PFSK-1 (cell line): ENCODE results near the gene SEMA3E.

Experiments
- POLR2AphosphoS5 ChIP-seq: IDR thresholded peaks from 2 replicates; pipeline ENCODE4 v1.6.1; 2012; ENCODE audit warnings: low read depth, mild to moderate bottlenecking, control low read depth, low read length, moderate library complexity
- REST ChIP-seq, 2 experiments: IDR thresholded peaks; 2 replicates each; pipeline versions ENCODE4 v1.6.1 to v1.8.0; 2011 to 2012; ENCODE audit warnings: low read depth in 2 of 2, low read length in 2 of 2, control low read depth in 1 of 2, inconsistent platforms in 1 of 2, mild to moderate bottlenecking in 1 of 2, moderate library complexity in 1 of 2; ENCODE audit not compliant: insufficient read depth in 1 of 2

DNA sequence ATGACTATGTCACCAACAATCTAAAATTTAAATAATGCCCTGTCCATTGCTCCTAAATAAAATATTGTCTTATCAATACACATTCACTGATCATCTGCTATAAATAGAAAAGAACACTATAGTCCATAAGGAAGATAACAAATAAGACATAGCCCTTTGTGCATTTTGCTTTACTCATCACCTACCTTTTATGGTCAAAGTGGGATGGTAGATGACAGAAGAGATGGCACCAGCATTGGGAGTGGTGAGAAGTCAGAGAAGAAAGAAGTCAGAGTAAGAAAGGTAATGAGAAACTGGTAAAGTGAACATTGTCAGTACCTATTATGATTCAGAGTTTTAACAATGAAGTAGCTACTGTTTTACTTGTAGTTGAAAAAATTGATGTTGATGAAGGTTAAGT, 31.1 kb downstream of the SEMA3E start:
- TF ChIP-seq REST (IDR thresholded peaks at IDR 0.05; ENCODE audit: insufficient read depth in 1 of 2, low read depth in 2 of 2, low read length in 2 of 2) (no peak), POLR2AphosphoS5 (no peak)
